Trophoblast cell (in vitro differentiated cells and primary cell): ENCODE measurements around the gene ALDH18A1. TPM values are rescaled to one million over a fixed set of nuclear protein-coding genes. Genes with fewer than 3 reads are reported as not detected.

Experiments used
- DNase-seq, 2 donors: peaks; one replicate each; pipeline ENCODE4 v3.0.0-alpha.2; 2016
- H2AFZ ChIP-seq: 2 replicates; pipeline ENCODE4 v1.6.1; 2013; ENCODE audit warnings: low read length, moderate library complexity, mild to moderate bottlenecking; ENCODE audit not compliant: insufficient read depth, poor library complexity
- H2AK5ac ChIP-seq: 2 replicates; pipeline ENCODE4 v1.6.1; 2013; ENCODE audit warnings: mild to moderate bottlenecking, low read length
- H2BK120ac ChIP-seq: 2 replicates; pipeline ENCODE4 v1.6.1; 2013; ENCODE audit warnings: low read length, mild to moderate bottlenecking, moderate library complexity; ENCODE audit not compliant: insufficient read depth, poor library complexity
- H2BK12ac ChIP-seq: 2 replicates; pipeline ENCODE4 v1.6.1; 2013; ENCODE audit warnings: mild to moderate bottlenecking, low read length, moderate library complexity
- H2BK5ac ChIP-seq: 2 replicates; pipeline ENCODE4 v1.6.1; 2013; ENCODE audit warnings: low read length, low read depth, moderate library complexity, mild to moderate bottlenecking; ENCODE audit not compliant: poor library complexity
- H3K14ac ChIP-seq: 2 replicates; pipeline ENCODE4 v1.6.1; 2013; ENCODE audit warnings: mild to moderate bottlenecking, low read length
- H3K18ac ChIP-seq: 2 replicates; pipeline ENCODE4 v1.6.1; 2013; ENCODE audit warnings: mild to moderate bottlenecking, low read length
- H3K23ac ChIP-seq: 2 replicates; pipeline ENCODE4 v1.6.1; 2013; ENCODE audit warnings: low read length
- H3K27ac ChIP-seq: 2 replicates; pipeline ENCODE4 v1.5.1; 2013; ENCODE audit warnings: low read depth, mild to moderate bottlenecking, inconsistent platforms, low read length, moderate library complexity
- H3K27me3 ChIP-seq: 2 replicates; pipeline ENCODE4 v1.6.1; 2013; ENCODE audit warnings: inconsistent platforms, mild to moderate bottlenecking, low read length, moderate library complexity; ENCODE audit not compliant: insufficient read depth
- H3K36me3 ChIP-seq, 2 experiments: 1 replicate in 1 of 2; 2 replicates in 1 of 2; pipeline ENCODE4 v1.6.1; 2013; ENCODE audit warnings: low read length in 2 of 2, mild to moderate bottlenecking in 2 of 2, moderate library complexity in 1 of 2; ENCODE audit not compliant: insufficient read depth in 2 of 2, control insufficient read depth in 1 of 2
- H3K4ac ChIP-seq: 2 replicates; pipeline ENCODE4 v1.6.1; 2013; ENCODE audit warnings: low read depth, mild to moderate bottlenecking, low read length, moderate library complexity
- H3K4me1 ChIP-seq, 2 experiments: 1 replicate in 1 of 2; 2 replicates in 1 of 2; pipeline ENCODE4 v1.6.1; 2013; ENCODE audit warnings: low read length in 2 of 2, mild to moderate bottlenecking in 2 of 2, moderate library complexity in 1 of 2; ENCODE audit not compliant: insufficient read depth in 2 of 2, control insufficient read depth in 1 of 2
- H3K4me2 ChIP-seq: 2 replicates; pipeline ENCODE4 v1.6.1; 2013; ENCODE audit warnings: inconsistent platforms, mild to moderate bottlenecking, low read length, moderate library complexity
- H3K4me3 ChIP-seq: 2 replicates; pipeline ENCODE4 v1.5.1; 2013; ENCODE audit warnings: mild to moderate bottlenecking, low read depth, low read length, inconsistent platforms
- H3K79me1 ChIP-seq: one replicate; pipeline ENCODE4 v1.6.1; 2013; ENCODE audit warnings: low read length
- H3K79me2 ChIP-seq: 2 replicates; pipeline ENCODE4 v1.6.1; 2013; ENCODE audit warnings: low read length, mild to moderate bottlenecking; ENCODE audit not compliant: control insufficient read depth, insufficient read depth, poor library complexity
- H3K9ac ChIP-seq: 2 replicates; pipeline ENCODE4 v1.6.1; 2013; ENCODE audit warnings: mild to moderate bottlenecking, low read length
- H3K9me3 ChIP-seq: 2 replicates; pipeline ENCODE4 v1.6.1; 2013; ENCODE audit warnings: low read depth, mild to moderate bottlenecking, control low read depth, inconsistent platforms, low read length; ENCODE audit not compliant: insufficient read depth
- H4K12ac ChIP-seq: 2 replicates; pipeline ENCODE4 v1.6.1; 2013; ENCODE audit warnings: low read depth, mild to moderate bottlenecking, low read length, moderate library complexity
- H4K8ac ChIP-seq: 2 replicates; pipeline ENCODE4 v1.6.1; 2013; ENCODE audit warnings: low read depth, mild to moderate bottlenecking, low read length, moderate library complexity
- H4K91ac ChIP-seq: one replicate; pipeline ENCODE4 v1.6.1; 2013; ENCODE audit warnings: low read depth, mild to moderate bottlenecking, low read length, moderate library complexity
- WGBS: extraction: QIAGEN DNeasy Blood & Tissue Kit; methylation state at CpG from one replicate; pipeline ENCODE4 v1.1.7; 2013; ENCODE audit warnings: missing lambda C conversion rate; ENCODE audit not compliant: insufficient read length, insufficient coverage; ENCODE audit errors: extremely low coverage; 5-methylcytosine and 5-hydroxymethylcytosine counted together
- polyA plus RNA-seq: library from polyadenylated mRNA; stranded (reverse); fragments of 200-250 nt; gene quantifications from 2 replicates; pipeline ENCODE4 v1.2.3, GENCODE V29; 2013

The ALDH18A1 gene
- polyA plus RNA-seq = 47.9 and 48.9 TPM in 2 replicates

- H3K79me2 ChIP-seq = peaks cover 6% of the 10 kb centered on the region
- peaks cover 0 to 6% of the 10 kb centered on the region in 2 experiments for H3K4me1 ChIP-seq
- peak within 1 kb of the TSS; percentile 28 for H4K91ac ChIP-seq
- H2AFZ ChIP-seq = peak within 1 kb of the TSS; percentile 58
- H2BK5ac ChIP-seq = no peak within 1 kb of the TSS
- peaks cover under 1% of the 10 kb centered on the region for H3K9me3 ChIP-seq
- H3K4me2 ChIP-seq = peak within 1 kb of the TSS; percentile 79
- peak within 1 kb of the TSS; percentile 99 for H3K4me3 ChIP-seq
- H4K8ac ChIP-seq = peak within 1 kb of the TSS; percentile 71
- no peak within 1 kb of the TSS for H3K23ac ChIP-seq
- H2BK12ac ChIP-seq = no peak within 1 kb of the TSS
- H4K12ac ChIP-seq = peak within 1 kb of the TSS; percentile 9
- peak within 1 kb of the TSS; percentile 6 for H2BK120ac ChIP-seq
- H3K27ac ChIP-seq = no peak within 1 kb of the TSS
- H3K18ac ChIP-seq = peak within 1 kb of the TSS; percentile 13
- H3K36me3 ChIP-seq = peaks cover 4 to 8% of the 10 kb centered on the region in 2 experiments
- peak within 1 kb of the TSS; percentile 77 for H3K9ac ChIP-seq
- H3K27me3 ChIP-seq = no peaks in the 10 kb centered on the region
- H3K4ac ChIP-seq = peak within 1 kb of the TSS; percentile 35
- peak; percentile 89 to 94 for DNase-seq
- H3K79me1 ChIP-seq = peaks cover 6% of the 10 kb centered on the region
- no CpG with 5 or more reads among the region's 83 CpGs for WGBS
- peak within 1 kb of the TSS; percentile 59 for H3K14ac ChIP-seq
- H2AK5ac ChIP-seq = no peak within 1 kb of the TSS
Observed at GRCh38 chr10:95656291-95657164, at the start of gene ALDH18A1. Gene ALDH18A1, minus strand, starts transcription at chr10:95656711. Its CDS starts 3,334 bp downstream, at chr10:95653377.

- Histone ChIP-seq H3K4me3 (no peak overlapping the region), H4K8ac (no peak overlapping the region), H3K4ac (no peak overlapping the region), H3K27me3 (no peaks in the 10 kb centered on the region), H3K36me3 (no peaks in the 10 kb centered on the region), H3K18ac (no peak overlapping the region), H4K91ac (no peak overlapping the region), H3K9ac (no peak overlapping the region), H2AFZ (no peak overlapping the region), H4K12ac (no peak overlapping the region), H2BK12ac (no peak overlapping the region), H2BK120ac (no peak overlapping the region), H2AK5ac (no peak overlapping the region), H3K14ac (no peak overlapping the region), H3K27ac (no peak overlapping the region), H3K4me1 (no peaks in the 10 kb centered on the region), H2BK5ac (no peak overlapping the region), H3K4me2 (no peak overlapping the region), H3K79me2 (peaks cover 2% of the 10 kb centered on the region), H3K23ac (no peak overlapping the region), H3K79me1 (peaks cover 5% of the 10 kb centered on the region), H3K9me3 (peaks cover 1% of the 10 kb centered on the region)
- WGBS = no CpG with 5 or more reads among the region's 2 CpGs
- no peak for DNase-seq
Observed at GRCh38 chr10:95698415-95698814, 41.9 kb upstream of the ALDH18A1 start.

- peaks cover 3% of the 10 kb centered on the region for H3K79me2 ChIP-seq
- no peak overlapping the region for H2BK12ac ChIP-seq
- H3K36me3 ChIP-seq = no peaks in the 10 kb centered on the region
- H3K23ac ChIP-seq = no peak overlapping the region
- no peak overlapping the region for H2BK120ac ChIP-seq
- no peak overlapping the region for H3K4me2 ChIP-seq
- no peak overlapping the region for H2BK5ac ChIP-seq
- peaks cover 5% of the 10 kb centered on the region for H3K79me1 ChIP-seq
- no peaks in the 10 kb centered on the region for H3K27me3 ChIP-seq
- H2AK5ac ChIP-seq = no peak overlapping the region
- DNase-seq = peak in 1 of 2 donors; percentile 7
- no peak overlapping the region for H3K4ac ChIP-seq
- no peak overlapping the region for H3K14ac ChIP-seq
- H3K18ac ChIP-seq = no peak overlapping the region
- peaks cover 1% of the 10 kb centered on the region for H3K9me3 ChIP-seq
- no peak overlapping the region for H2AFZ ChIP-seq
- peaks cover 3% of the 10 kb centered on the region in 2 experiments for H3K4me1 ChIP-seq
- H4K91ac ChIP-seq = no peak overlapping the region
- WGBS = no CpG with 5 or more reads among the region's 3 CpGs
- no peak overlapping the region for H3K4me3 ChIP-seq
- no peak overlapping the region for H4K12ac ChIP-seq
- H3K27ac ChIP-seq = no peak overlapping the region
- H4K8ac ChIP-seq = no peak overlapping the region
- H3K9ac ChIP-seq = no peak overlapping the region
Observed at GRCh38 chr10:95697429-95697828, 40.9 kb upstream of the ALDH18A1 start.

- no peak overlapping the region for H3K23ac ChIP-seq
- H3K4ac ChIP-seq = no peak overlapping the region
- no peak overlapping the region for H3K18ac ChIP-seq
- no peak overlapping the region for H3K14ac ChIP-seq
- H2BK5ac ChIP-seq = peak overlapping the region; percentile 21
- H3K4me2 ChIP-seq = no peak overlapping the region
- H3K27me3 ChIP-seq = no peaks in the 10 kb centered on the region
- no peak overlapping the region for H2AFZ ChIP-seq
- H4K91ac ChIP-seq = peak overlapping the region; percentile 62
- no peak overlapping the region for H3K4me3 ChIP-seq
- H3K9me3 ChIP-seq = peaks cover 1% of the 10 kb centered on the region
- peak overlapping the region; percentile 85 for H4K8ac ChIP-seq
- H3K4me1 ChIP-seq = peaks cover 3% of the 10 kb centered on the region in 2 experiments
- no peak overlapping the region for H3K27ac ChIP-seq
- peak overlapping the region; percentile 98 for H2BK12ac ChIP-seq
- peak overlapping the region; percentile 62 for H4K12ac ChIP-seq
- H2AK5ac ChIP-seq = peak overlapping the region; percentile 83
- peaks cover 3% of the 10 kb centered on the region for H3K79me2 ChIP-seq
- no peak overlapping the region for H3K9ac ChIP-seq
- H3K36me3 ChIP-seq = peaks cover 4 to 8% of the 10 kb centered on the region in 2 experiments
- no CpG with 5 or more reads among the region's 18 CpGs for WGBS
- H2BK120ac ChIP-seq = peak overlapping the region; percentile 83
- peaks cover 5% of the 10 kb centered on the region for H3K79me1 ChIP-seq
- peak; percentile 69 to 81 for DNase-seq
Observed at GRCh38 chr10:95694665-95695064, 38.2 kb upstream of the ALDH18A1 start.
